NCI-H146 treated with DMSO at 0.1 percent for 48 hours (cell line): Measurements from ENCODE around the gene ARHGAP18.

ENCODE experiments used
- DNase-seq: peaks from one replicate; lab custom pipeline; 2025; ENCODE audit not compliant: unreplicated experiment; lab: John Stamatoyannopoulos, UW

ARHGAP18 gene

GRCh38 chr6:129645830-129646579, 64.0 kb downstream of the ARHGAP18 start:
- DNase-seq, result peak; percentile 88

GRCh38 chr6:129645106-129645829, 64.7 kb downstream of the ARHGAP18 start:
- peak; percentile 71 for DNase-seq

- peak; percentile 78 for DNase-seq
Measured at GRCh38 chr6:129644567-129645015, 65.4 kb downstream of the ARHGAP18 start.

GRCh38 chr6:129643968-129644367, 66.0 kb downstream of the ARHGAP18 start:
- DNase-seq, result peak; percentile 56

GRCh38 chr6:129643176-129643575, 66.8 kb downstream of the ARHGAP18 start:
- no peak for DNase-seq

- no peak for DNase-seq
Measured at GRCh38 chr6:129642322-129642721, 67.7 kb downstream of the ARHGAP18 start.

- DNase-seq, result no peak
Measured at GRCh38 chr6:129641344-129641743, 68.6 kb downstream of the ARHGAP18 start.

GRCh38 chr6:129638686-129639085, 71.3 kb downstream of the ARHGAP18 start:
- DNase-seq, result peak; percentile 73

- peak; percentile 82 for DNase-seq
Measured at GRCh38 chr6:129638055-129638684, 71.8 kb downstream of the ARHGAP18 start.

- peak; percentile 97 for DNase-seq
Measured at GRCh38 chr6:129637340-129638054, 72.5 kb downstream of the ARHGAP18 start.

- DNase-seq, result no peak
Measured at GRCh38 chr6:129635396-129636130, 74.4 kb downstream of the ARHGAP18 start.

- no peak for DNase-seq
Measured at GRCh38 chr6:129634411-129635230, 75.4 kb downstream of the ARHGAP18 start.

GRCh38 chr6:129633529-129633928, 76.4 kb downstream of the ARHGAP18 start:
- no peak for DNase-seq

GRCh38 chr6:129632172-129632613, 77.8 kb downstream of the ARHGAP18 start:
- no peak for DNase-seq

- no peak for DNase-seq
Measured at GRCh38 chr6:129631070-129631469, 78.9 kb downstream of the ARHGAP18 start.

- DNase-seq, result no peak
Measured at GRCh38 chr6:129630596-129630995, 79.4 kb downstream of the ARHGAP18 start.

- no peak for DNase-seq
Measured at GRCh38 chr6:129628101-129628815, 81.7 kb downstream of the ARHGAP18 start.

GRCh38 chr6:129624488-129624887, 85.5 kb downstream of the ARHGAP18 start:
- DNase-seq, result no peak
